B cell (primary cell): Measurements from ENCODE around the gene TNFRSF25. TPM values are rescaled to one million over a fixed set of nuclear protein-coding genes. Genes with fewer than 3 reads are reported as not detected.

ENCODE experiments used
- ATAC-seq: fragments of 200-7000 bp; cut with Tn5 transposase; one replicate; pipeline ENCODE4 v1.10.0; 2021; ENCODE audit warnings: low read depth, mild to moderate bottlenecking, moderate number of reproducible peaks, moderate library complexity
- CTCF ChIA-PET: fragments of 350-600 bp; sonication (Branson Sonifier 250); formaldehyde crosslinking; loops from one replicate; lab custom pipeline; 2021; ENCODE audit warnings: antibody characterized with exemption, inconsistent platforms; lab: Charles Lee
- POLR2A ChIA-PET: fragments of 350-600 bp; sonication (Branson Sonifier 250); formaldehyde crosslinking; loops from one replicate; lab custom pipeline; 2021; ENCODE audit warnings: antibody characterized with exemption; lab: Charles Lee
- DNase-seq: peaks from one replicate; pipeline ENCODE4 v3.0.0; 2013
- H2AFZ ChIP-seq: 2 replicates; pipeline ENCODE4 v1.6.1; 2012; ENCODE audit warnings: mild to moderate bottlenecking, low read depth, low read length; ENCODE audit not compliant: insufficient read depth, poor library complexity, severe bottlenecking
- H3K27ac ChIP-seq, 2 donors: 1 replicate in 1 of 2; 2 replicates in 1 of 2; pipeline ENCODE4 v1.5.1; 2012 to 2013; ENCODE audit warnings: low read length in 2 of 2, mild to moderate bottlenecking in 2 of 2, moderate library complexity in 1 of 2
- H3K27me3 ChIP-seq, 4 experiments: fragments of 200-600 bp in 1 of 4; sonication (generic) in 1 of 4; replicated peaks in 1 of 4; 1 replicate in 2 of 4; 2 replicates in 2 of 4; pipeline versions ENCODE4 v1.6.1 to v1.7.0; 2013 to 2016; ENCODE audit warnings: low read length in 3 of 4, mild to moderate bottlenecking in 2 of 4, mixed read lengths in 1 of 4, moderate library complexity in 1 of 4; ENCODE audit not compliant: insufficient read depth in 4 of 4, control insufficient read depth in 3 of 4; ENCODE audit errors: control extremely low read depth in 1 of 4
- H3K36me3 ChIP-seq, 2 experiments: replicated peaks in 1 of 2; 1 replicate in 1 of 2; 2 replicates in 1 of 2; pipeline versions ENCODE4 v1.6.1 to v1.7.1; 2013; ENCODE audit warnings: low read length in 1 of 2; ENCODE audit not compliant: insufficient read depth in 2 of 2, control insufficient read depth in 1 of 2; ENCODE audit errors: control extremely low read depth in 1 of 2, extremely low read depth in 1 of 2
- H3K4me1 ChIP-seq, 2 donors: fragments of 200-600 bp in 1 of 2; sonication (generic) in 1 of 2; 1 replicate in 1 of 2; 2 replicates in 1 of 2; pipeline versions ENCODE4 v1.5.1 to v1.6.1; 2013 to 2017; ENCODE audit warnings: low read length in 2 of 2; ENCODE audit not compliant: control insufficient read depth in 2 of 2, insufficient read depth in 2 of 2
- H3K4me2 ChIP-seq: replicated peaks from 2 replicates; pipeline ENCODE3; 2012; ENCODE audit warnings: mild to moderate bottlenecking, low read depth, low read length; ENCODE audit not compliant: poor library complexity, severe bottlenecking
- H3K4me3 ChIP-seq, 5 experiments: fragments of 200-600 bp in 1 of 5; sonication (generic) in 1 of 5; 1 replicate in 3 of 5; 2 replicates in 2 of 5; pipeline versions ENCODE4 v1.5.1 to v1.7.0; 2011 to 2016; ENCODE audit warnings: low read length in 4 of 5, mild to moderate bottlenecking in 4 of 5, low read depth in 2 of 5, control low read depth in 1 of 5, moderate library complexity in 1 of 5; ENCODE audit not compliant: insufficient read depth in 1 of 5; ENCODE audit errors: control extremely low read depth in 1 of 5, extremely low read depth in 1 of 5
- H3K79me2 ChIP-seq: fragments of 200-600 bp; sonication (generic); one replicate; pipeline ENCODE4 v1.6.0; 2016; ENCODE audit warnings: low read length; ENCODE audit not compliant: control insufficient read depth, insufficient read depth
- H3K9ac ChIP-seq: fragments of 200-600 bp; sonication (generic); 2 replicates; pipeline ENCODE4 v1.6.1; 2017; ENCODE audit warnings: mild to moderate bottlenecking, low read length, moderate library complexity
- H3K9me3 ChIP-seq, 3 donors: one replicate each; pipeline versions ENCODE4 v1.6.1 to v1.7.1; 2013; ENCODE audit warnings: low read length in 2 of 3; ENCODE audit not compliant: control insufficient read depth in 2 of 3, insufficient read depth in 1 of 3; ENCODE audit errors: control extremely low read depth in 1 of 3
- H4K20me1 ChIP-seq: 2 replicates; pipeline ENCODE4 v1.6.0; 2012; ENCODE audit warnings: mild to moderate bottlenecking, low read length; ENCODE audit not compliant: insufficient read depth, control insufficient read depth, poor library complexity, severe bottlenecking
- H3K27ac Mint-ChIP-seq: one replicate; pipeline ENCODE4 v1.8.0; 2021; ENCODE audit warnings: mixed read lengths
- H3K27me3 Mint-ChIP-seq: one replicate; pipeline ENCODE4 v1.8.0; 2021; ENCODE audit warnings: mixed read lengths
- H3K4me1 Mint-ChIP-seq: one replicate; pipeline ENCODE4 v1.8.0; 2021; ENCODE audit warnings: mixed read lengths
- H3K4me3 Mint-ChIP-seq: one replicate; pipeline ENCODE4 v1.8.0; 2021; ENCODE audit warnings: mixed read lengths
- H3K9me3 Mint-ChIP-seq: one replicate; pipeline ENCODE4 v1.8.0; 2022; ENCODE audit warnings: mixed read lengths; ENCODE audit not compliant: insufficient read depth
- EZH2 ChIP-seq: IDR thresholded peaks from 2 replicates; pipeline ENCODE4 v1.6.1; 2012; ENCODE audit warnings: borderline replicate concordance, low read depth, mild to moderate bottlenecking, moderate library complexity, low read length; ENCODE audit not compliant: insufficient read depth, poor library complexity, severe bottlenecking
- WGBS: methylation state at CpG from one replicate; pipeline ENCODE4 v1.1.5; 2013; ENCODE audit warnings: missing lambda C conversion rate; ENCODE audit not compliant: insufficient coverage; 5-methylcytosine and 5-hydroxymethylcytosine counted together
- intact Hi-C: fragments of 100-400 bp; cut with micrococcal nuclease; formaldehyde crosslinking; loops from one replicate; pipeline ENCODE4 v1.10.0; 2022
- polyA plus RNA-seq: library from polyadenylated mRNA; depleted of rRNA; stranded (reverse); fragments of >200 nt; gene quantifications from 2 replicates; pipeline ENCODE4 v1.2.3, GENCODE V29; 2012
- total RNA-seq, 2 donors: library from RNA; stranded (reverse); fragments of 120-200 nt in 1 of 2; gene quantifications; 1 replicate in 1 of 2; 2 replicates in 1 of 2; pipeline versions ENCODE4 v1.2.3 to v1.2.4, GENCODE V29; 2013 to 2022
- TF ChIP-seq, protein P1 (sequence below): fragments of 200-600 bp; IDR thresholded peaks from one replicate; pipeline ENCODE4 v1.8.0; 2022; ENCODE audit warnings: antibody characterized with exemption, mild to moderate bottlenecking

The TNFRSF25 gene
- total and polyA plus RNA-seq, 2 donors (not counting 1 experiment from before 2014, with no cell fraction given): 2.6 to 7.1 TPM

DNA sequence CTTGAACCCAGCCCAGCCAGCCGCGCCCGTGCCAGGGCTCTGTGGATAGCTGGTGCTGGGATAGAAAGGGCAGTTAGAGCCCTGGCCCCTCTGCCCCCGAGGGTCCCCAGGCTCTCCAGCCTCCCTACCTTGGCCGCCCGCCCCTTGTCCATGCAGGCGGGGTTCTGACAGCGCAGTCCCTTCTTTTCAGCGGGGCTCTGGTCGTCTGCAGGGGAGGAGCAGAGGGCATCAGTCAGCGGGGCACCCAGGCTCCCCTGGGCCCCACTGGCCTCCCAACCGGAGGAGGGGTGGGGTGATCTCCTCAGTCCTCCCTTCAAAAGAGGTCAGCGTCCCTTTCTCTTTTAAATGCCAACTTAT is 30.4 kb upstream of the TNFRSF25 start:
- H3K27ac ChIP-seq: no peak overlapping the region
- POLR2A ChIA-PET: no interaction called here
- Mint-ChIP-seq H3K27ac (no peak overlapping the region), H3K4me1 (peaks cover 17% of the 10 kb centered on the region), H3K9me3 (no peaks in the 10 kb centered on the region), H3K27me3 (peaks cover 32% of the 10 kb centered on the region), H3K4me3 (peak overlapping the region; percentile 63)
- WGBS: 41% methylated on average over 6 of the region's 13 CpGs
- CTCF ChIA-PET: no interaction called here
- peaks cover 0 to 38% (median 12%) of the 10 kb centered on the region in 4 experiments for H3K27me3 ChIP-seq
- no peaks in the 10 kb centered on the region for H3K79me2 ChIP-seq
- H3K9me3 ChIP-seq: no peaks in the 10 kb centered on the region
- no peaks in the 10 kb centered on the region for H4K20me1 ChIP-seq
- H3K9ac ChIP-seq: no peak overlapping the region
- ATAC-seq (no peak), DNase-seq (no peak)
- intact Hi-C loops: no loop called here
- TF ChIP-seq, protein P1, sequence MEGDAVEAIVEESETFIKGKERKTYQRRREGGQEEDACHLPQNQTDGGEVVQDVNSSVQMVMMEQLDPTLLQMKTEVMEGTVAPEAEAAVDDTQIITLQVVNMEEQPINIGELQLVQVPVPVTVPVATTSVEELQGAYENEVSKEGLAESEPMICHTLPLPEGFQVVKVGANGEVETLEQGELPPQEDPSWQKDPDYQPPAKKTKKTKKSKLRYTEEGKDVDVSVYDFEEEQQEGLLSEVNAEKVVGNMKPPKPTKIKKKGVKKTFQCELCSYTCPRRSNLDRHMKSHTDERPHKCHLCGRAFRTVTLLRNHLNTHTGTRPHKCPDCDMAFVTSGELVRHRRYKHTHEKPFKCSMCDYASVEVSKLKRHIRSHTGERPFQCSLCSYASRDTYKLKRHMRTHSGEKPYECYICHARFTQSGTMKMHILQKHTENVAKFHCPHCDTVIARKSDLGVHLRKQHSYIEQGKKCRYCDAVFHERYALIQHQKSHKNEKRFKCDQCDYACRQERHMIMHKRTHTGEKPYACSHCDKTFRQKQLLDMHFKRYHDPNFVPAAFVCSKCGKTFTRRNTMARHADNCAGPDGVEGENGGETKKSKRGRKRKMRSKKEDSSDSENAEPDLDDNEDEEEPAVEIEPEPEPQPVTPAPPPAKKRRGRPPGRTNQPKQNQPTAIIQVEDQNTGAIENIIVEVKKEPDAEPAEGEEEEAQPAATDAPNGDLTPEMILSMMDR: no peak
- TF ChIP-seq EZH2: no peak
- no peak overlapping the region for H3K4me3 ChIP-seq
- peak overlapping the region; percentile 89 for H3K4me2 ChIP-seq
- no peaks in the 10 kb centered on the region for H3K36me3 ChIP-seq
- peaks cover 13 to 17% of the 10 kb centered on the region in 2 donors for H3K4me1 ChIP-seq
- H2AFZ ChIP-seq: no peak overlapping the region

DNA sequence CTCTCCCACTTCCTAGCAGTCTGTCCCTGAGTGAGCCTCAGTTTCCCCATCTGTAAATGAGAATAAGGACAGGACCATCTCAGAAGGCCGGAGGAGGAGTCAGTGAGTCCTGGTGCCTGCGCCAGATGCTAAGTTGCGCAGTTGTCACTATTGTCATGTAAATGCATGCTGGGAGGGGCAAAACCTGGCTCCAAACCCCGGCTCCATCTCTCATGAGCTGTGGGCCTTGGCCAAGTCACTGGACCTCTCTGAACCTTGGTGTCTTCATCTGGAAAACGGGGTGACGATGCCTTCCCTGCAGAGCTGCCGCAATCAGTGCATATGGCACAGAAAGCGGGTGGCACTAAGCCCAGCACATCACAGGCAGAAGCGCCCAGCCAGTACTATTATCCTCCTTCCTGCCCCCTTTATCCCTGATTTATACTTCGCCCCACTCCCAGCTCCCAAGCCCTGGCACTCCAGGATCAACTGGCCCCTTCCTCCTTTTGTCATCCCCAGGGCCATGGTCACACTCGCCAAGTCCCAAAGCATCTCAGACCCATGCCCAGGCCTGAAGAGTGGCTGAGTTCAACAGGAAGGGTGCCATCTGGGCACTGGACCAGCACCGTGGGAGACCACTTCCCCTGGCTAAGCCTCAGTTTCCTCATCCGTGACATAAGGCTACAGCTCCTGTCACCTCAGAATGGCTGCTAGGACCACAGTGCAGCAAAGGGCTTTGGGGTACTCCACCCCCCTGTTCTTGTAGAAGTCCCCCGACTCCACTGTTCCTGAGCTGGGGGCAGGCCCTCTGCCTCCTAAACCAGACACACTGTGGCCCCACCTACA is 29.8 kb upstream of the TNFRSF25 start:
- WGBS: 77% methylated on average over 14 of the region's 14 CpGs
- ATAC-seq: no peak
- Mint-ChIP-seq H3K27ac (no peak overlapping the region), H3K9me3 (no peaks in the 10 kb centered on the region), H3K27me3 (peaks cover 26% of the 10 kb centered on the region), H3K4me1 (peaks cover 21% of the 10 kb centered on the region), H3K4me3 (peak overlapping the region; percentile 63)
- TF ChIP-seq, protein P1: no peak
- no peak for TF ChIP-seq EZH2
- H3K4me3 ChIP-seq: no peak overlapping the region
- no peak overlapping the region for H3K27ac ChIP-seq
- H3K4me1 ChIP-seq: peaks cover 17 to 23% of the 10 kb centered on the region in 2 donors
- H3K27me3 ChIP-seq: peaks cover 0 to 38% (median 12%) of the 10 kb centered on the region in 4 experiments
- H4K20me1 ChIP-seq: no peaks in the 10 kb centered on the region
- H3K9me3 ChIP-seq: no peaks in the 10 kb centered on the region
- peak overlapping the region; percentile 89 for H3K4me2 ChIP-seq
- no peaks in the 10 kb centered on the region for H3K79me2 ChIP-seq
- intact Hi-C loops: no loop called here
- H3K36me3 ChIP-seq: no peaks in the 10 kb centered on the region
- no peak overlapping the region for H3K9ac ChIP-seq
- no peak for DNase-seq
- POLR2A ChIA-PET: no interaction called here
- CTCF ChIA-PET: interaction anchor here (1.5 kb wide), 1 partner anchor 10 kb away, joined by 3 read pairs; no protein-coding TSS in a partner anchor
- H2AFZ ChIP-seq: no peak overlapping the region
